GM19238 (cell line): Measurements from ENCODE around the gene DUOX2.

Experiments used
- DNase-seq: peaks from one replicate; pipeline ENCODE4 v3.0.0; 2011; ENCODE audit warnings: low spot score; ENCODE audit not compliant: insufficient read length

DUOX2 gene

GRCh38 chr15:45114076-45114750 is at the start of gene DUOX2, which contains the start of gene DUOXA2:
Gene DUOX2, minus strand, starts transcription at chr15:45114172. Its CDS starts 761 bp downstream, at chr15:45113411.
Gene DUOXA2, plus strand, starts transcription at chr15:45114326. Its CDS starts 280 bp downstream, at chr15:45114606.
- no peak for DNase-seq

GRCh38 chr15:45163508-45163856 is 49.5 kb upstream of the DUOX2 start:
- DNase-seq = no peak

GRCh38 chr15:45162771-45163507 is 49.0 kb upstream of the DUOX2 start:
- peak; percentile 86 for DNase-seq

- DNase-seq = no peak
These were observed 47.7 kb upstream of the DUOX2 start for GRCh38 chr15:45161666-45162065.

- no peak for DNase-seq
These were observed 44.0 kb upstream of the DUOX2 start for GRCh38 chr15:45157974-45158373.

GRCh38 chr15:45156744-45157455 is 42.9 kb upstream of the DUOX2 start:
- no peak for DNase-seq

GRCh38 chr15:45155739-45156138 is 41.8 kb upstream of the DUOX2 start:
- no peak for DNase-seq

- no peak for DNase-seq
These were observed 38.2 kb upstream of the DUOX2 start for GRCh38 chr15:45151998-45152828.

GRCh38 chr15:45150997-45151396 is 37.0 kb upstream of the DUOX2 start:
- DNase-seq = no peak

GRCh38 chr15:45150481-45150880 is 36.5 kb upstream of the DUOX2 start:
- no peak for DNase-seq

GRCh38 chr15:45149060-45149459 is 35.1 kb upstream of the DUOX2 start:
- no peak for DNase-seq

- no peak for DNase-seq
These were observed 34.4 kb upstream of the DUOX2 start for GRCh38 chr15:45148076-45149059.

- no peak for DNase-seq
These were observed 33.6 kb upstream of the DUOX2 start for GRCh38 chr15:45147606-45148005.

- no peak for DNase-seq
These were observed 32.4 kb upstream of the DUOX2 start for GRCh38 chr15:45146405-45146804.

GRCh38 chr15:45144775-45145174 is 30.8 kb upstream of the DUOX2 start:
- DNase-seq = no peak

- DNase-seq = no peak
These were observed 30.0 kb upstream of the DUOX2 start for GRCh38 chr15:45143946-45144345.

GRCh38 chr15:45143056-45143455 is 29.1 kb upstream of the DUOX2 start:
- DNase-seq = no peak

GRCh38 chr15:45141386-45141785 is 27.4 kb upstream of the DUOX2 start:
- DNase-seq = no peak

- DNase-seq = no peak
These were observed 26.7 kb upstream of the DUOX2 start for GRCh38 chr15:45140557-45141250.

- no peak for DNase-seq
These were observed 25.8 kb upstream of the DUOX2 start for GRCh38 chr15:45139770-45140169.
